Measurements from ENCODE around the gene LAPTM5. TPM values are rescaled to one million over a fixed set of nuclear protein-coding genes. Genes with fewer than 3 reads are reported as not detected.

The LAPTM5 gene
- total and polyA plus RNA-seq, 10 of the 15 experiments (the other 5 are each of a cell fraction or from before 2014, with no cell fraction given) = 24.1 to 1,034 (median 687) TPM

GRCh38 chr1:30714025-30714424, 43.5 kb downstream of the LAPTM5 start (continued):
- no peak for TF ChIP-seq ZBTB4 (CRISPR knock-in tag; IDR thresholded peaks at IDR 0.05)
- no peak for TF ChIP-seq RELB (IDR thresholded peaks at IDR 0.05; ENCODE audit: low read depth)
- no peak for TF ChIP-seq ZBTB33 (IDR thresholded peaks at IDR 0.05)

- H3K36me3 ChIP-seq (ENCODE audit: control insufficient read depth in 2 of 2, insufficient read depth in 2 of 2, low read length in 1 of 2) = no peaks in the 10 kb centered on the region; a peak in 1 of 4 replicates
- ChIA-PET POLR2A (no interaction called here), RAD21 (ENCODE audit: unreplicated experiment) (no interaction called here), CTCF (no interaction called here), SMC1A (ENCODE audit: uncharacterized antibody, unreplicated experiment) (interaction anchor here (0.8 to 1.5 kb wide), 3 partner anchors 16 to 213 kb away, joined by 3 to 4 read pairs (median 3); no protein-coding TSS in a partner anchor)
- no peak overlapping the region for H3K9ac ChIP-seq (ENCODE audit: control insufficient read depth, insufficient read depth, low read length)
- FAIRE-seq (no peak), ATAC-seq (no peak), DNase-seq (ENCODE audit: low read depth, low spot score) (no peak)
- no peak overlapping the region for H3K4me2 ChIP-seq (ENCODE audit: control insufficient read depth, insufficient read depth)
- H3K27me3 ChIP-seq (replicated peaks in 1 of 2; ENCODE audit: control insufficient read depth in 2 of 2, insufficient read depth in 2 of 2, low read length in 1 of 2) = no peaks in the 10 kb centered on the region; a peak in 2 of 4 replicates
- no peak overlapping the region for H3K27ac ChIP-seq (ENCODE audit: control insufficient read depth, insufficient read depth)
- no TSS peak for BruUV-seq (replicated peaks)
- in situ Hi-C loops (cut with MboI) = no loop called here
- no peak overlapping the region for H2AFZ ChIP-seq (ENCODE audit: control insufficient read depth, low read depth, low read length)
- H3K4me1 ChIP-seq (ENCODE audit: control insufficient read depth, insufficient read depth, low read length) = peaks cover 5% of the 10 kb centered on the region
- H3K9me3 ChIP-seq (replicated peaks; ENCODE audit: control insufficient read depth, insufficient read depth, low read length) = peaks cover 7% of the 10 kb centered on the region; the same call in 2 of the 3 replicates
- H3K4me3 ChIP-seq = no peak overlapping the region
- H3K79me2 ChIP-seq (ENCODE audit: control insufficient read depth, insufficient read depth, low read length) = no peaks in the 10 kb centered on the region
- intact Hi-C loops (cut with micrococcal nuclease; ENCODE audit: unreplicated experiment) = no loop called here
- no peaks in the 10 kb centered on the region for H4K20me1 ChIP-seq (ENCODE audit: control insufficient read depth, insufficient read depth)
- TF ChIP-seq NFXL1 (IDR thresholded peaks at IDR 0.05; ENCODE audit: borderline replicate concordance) (no peak), CHD4 (IDR thresholded peaks at IDR 0.05) (no peak), PAX5 (IDR thresholded peaks at IDR 0.05; ENCODE audit: borderline replicate concordance, low read depth, low read length) (no peak), MYB (IDR thresholded peaks at IDR 0.05; ENCODE audit: borderline replicate concordance, low read depth, low read length) (no peak), ZNF217 (IDR thresholded peaks at IDR 0.05) (no peak)
- 44% methylated on average over 12 of the region's 12 CpGs for WGBS (ENCODE audit: insufficient coverage, insufficient replicate concordance, low lambda C conversion rate, missing lambda C conversion rate)
Measured at GRCh38 chr1:30713311-30713710, 44.3 kb downstream of the LAPTM5 start.

All from GM12878 (cell line).